Measurements from ENCODE around the gene EXT2.
A peak's percentile ranks its signal among the peaks of the same experiment; 100 is the strongest.

Gene EXT2

GRCh38 chr11:44248109-44248508, 152.6 kb downstream of the EXT2 start:
- no peak for DNase-seq

GRCh38 chr11:44250421-44250820, 154.9 kb downstream of the EXT2 start:
- no peak for DNase-seq

GRCh38 chr11:44252999-44253602, 157.6 kb downstream of the EXT2 start:
- DNase-seq, result no peak

- DNase-seq, result no peak
Observed at GRCh38 chr11:44255406-44256071, 160.1 kb downstream of the EXT2 start.

GRCh38 chr11:44256673-44257291, 161.3 kb downstream of the EXT2 start:
- DNase-seq, result no peak

GRCh38 chr11:44257338-44258189, 162.1 kb downstream of the EXT2 start:
- no peak for DNase-seq

- no peak for DNase-seq
Observed at GRCh38 chr11:44258190-44258489, 162.7 kb downstream of the EXT2 start.

- DNase-seq, result no peak
Observed at GRCh38 chr11:44258839-44259420, 163.5 kb downstream of the EXT2 start.

GRCh38 chr11:44260081-44260480, 164.6 kb downstream of the EXT2 start:
- no peak for DNase-seq

- DNase-seq, result no peak
Observed at GRCh38 chr11:44261800-44262591, 166.5 kb downstream of the EXT2 start.

- DNase-seq, result no peak
Observed at GRCh38 chr11:44263738-44264437, 168.4 kb downstream of the EXT2 start.

- DNase-seq, result no peak
Observed at GRCh38 chr11:44264438-44264749, 168.9 kb downstream of the EXT2 start.

GRCh38 chr11:44264761-44265160, 169.3 kb downstream of the EXT2 start:
- no peak for DNase-seq

GRCh38 chr11:44266056-44266780, 170.7 kb downstream of the EXT2 start:
- DNase-seq, result no peak

GRCh38 chr11:44267006-44267749, 171.7 kb downstream of the EXT2 start:
- DNase-seq, result no peak

GRCh38 chr11:44267750-44268613, 172.5 kb downstream of the EXT2 start:
- DNase-seq, result no peak

GRCh38 chr11:44268614-44269080, 173.2 kb downstream of the EXT2 start:
- no peak for DNase-seq

- peak; percentile 18 for DNase-seq
Observed at GRCh38 chr11:44269369-44270351, 174.2 kb downstream of the EXT2 start.
